ENCODE measurements around the gene PYGM. TPM values are rescaled to one million over a fixed set of nuclear protein-coding genes. Genes with fewer than 3 reads are reported as not detected.
A peak's percentile ranks its signal among the peaks of the same experiment; 100 is the strongest.

PYGM gene
- total RNA-seq, 3 donors from 2014 or later = 1.3 to 4.5 (median 3.4) TPM

- peaks cover 6 to 14% of the 10 kb centered on the region in 2 donors for H3K4me1 ChIP-seq
- H3K9me3 ChIP-seq = no peaks in the 10 kb centered on the region
- peak in 1 of 2 donors; percentile 37 for DNase-seq (ENCODE audit: low spot score in 2 of 2)
- H3K36me3 ChIP-seq = peaks cover 29% of the 10 kb centered on the region
- no peaks in the 10 kb centered on the region for H3K27me3 ChIP-seq
- peak overlapping the region; percentile 61 to 71 for H3K27ac ChIP-seq
- intact Hi-C loops (cut with DNase I; ENCODE audit: low total_unique reads) = no loop called here
- TF ChIP-seq, protein P1, sequence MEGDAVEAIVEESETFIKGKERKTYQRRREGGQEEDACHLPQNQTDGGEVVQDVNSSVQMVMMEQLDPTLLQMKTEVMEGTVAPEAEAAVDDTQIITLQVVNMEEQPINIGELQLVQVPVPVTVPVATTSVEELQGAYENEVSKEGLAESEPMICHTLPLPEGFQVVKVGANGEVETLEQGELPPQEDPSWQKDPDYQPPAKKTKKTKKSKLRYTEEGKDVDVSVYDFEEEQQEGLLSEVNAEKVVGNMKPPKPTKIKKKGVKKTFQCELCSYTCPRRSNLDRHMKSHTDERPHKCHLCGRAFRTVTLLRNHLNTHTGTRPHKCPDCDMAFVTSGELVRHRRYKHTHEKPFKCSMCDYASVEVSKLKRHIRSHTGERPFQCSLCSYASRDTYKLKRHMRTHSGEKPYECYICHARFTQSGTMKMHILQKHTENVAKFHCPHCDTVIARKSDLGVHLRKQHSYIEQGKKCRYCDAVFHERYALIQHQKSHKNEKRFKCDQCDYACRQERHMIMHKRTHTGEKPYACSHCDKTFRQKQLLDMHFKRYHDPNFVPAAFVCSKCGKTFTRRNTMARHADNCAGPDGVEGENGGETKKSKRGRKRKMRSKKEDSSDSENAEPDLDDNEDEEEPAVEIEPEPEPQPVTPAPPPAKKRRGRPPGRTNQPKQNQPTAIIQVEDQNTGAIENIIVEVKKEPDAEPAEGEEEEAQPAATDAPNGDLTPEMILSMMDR (IDR thresholded peaks at IDR 0.05) = no peak
- no peak for TF ChIP-seq POLR2A (IDR thresholded peaks at IDR 0.05)
- no peak overlapping the region for H3K4me3 ChIP-seq
Observed at GRCh38 chr11:64764040-64764611, 4.4 kb upstream of the PYGM start.

DNA sequence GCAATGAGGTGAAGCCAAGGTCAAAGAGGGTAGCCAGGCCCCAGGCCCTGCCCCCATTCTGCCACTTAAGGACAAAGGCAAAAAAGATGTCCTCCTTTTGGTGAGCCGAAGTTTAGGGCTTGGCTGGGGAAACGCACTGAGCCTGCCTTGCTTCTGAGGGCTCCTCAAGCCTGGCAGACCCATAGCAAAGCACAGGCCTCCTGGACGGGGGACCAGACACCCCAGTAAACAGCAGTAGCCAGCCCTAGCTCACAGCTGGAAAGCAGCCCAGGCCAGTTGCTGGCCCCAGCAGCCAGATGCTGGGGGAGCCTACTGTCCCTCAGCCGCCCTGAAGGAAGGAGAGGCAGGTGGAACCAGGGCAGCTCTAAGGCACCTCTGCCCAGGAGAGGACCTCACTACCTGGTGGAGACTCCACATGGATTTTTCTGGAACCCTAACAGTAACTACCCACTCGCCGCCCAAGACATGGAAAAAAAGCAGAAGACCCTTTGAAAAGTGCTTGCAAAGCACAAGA is 3.8 kb upstream of the PYGM start:
- Histone ChIP-seq H3K27ac (peak overlapping the region; percentile 61 to 71), H3K36me3 (peaks cover 26% of the 10 kb centered on the region), H3K4me1 (peaks cover 6 to 14% of the 10 kb centered on the region in 2 donors), H3K9me3 (no peaks in the 10 kb centered on the region), H3K27me3 (no peaks in the 10 kb centered on the region), H3K4me3 (no peak overlapping the region)
- TF ChIP-seq POLR2AphosphoS5 (IDR thresholded peaks at IDR 0.05) (no peak), POLR2A (IDR thresholded peaks at IDR 0.05) (no peak)
- TF ChIP-seq, protein P1 (IDR thresholded peaks at IDR 0.05) = no peak
- intact Hi-C loops (cut with DNase I; ENCODE audit: low total_unique reads) = no loop called here
- DNase-seq (ENCODE audit: low spot score in 2 of 2) = peak in 1 of 2 donors; percentile 36

DNA sequence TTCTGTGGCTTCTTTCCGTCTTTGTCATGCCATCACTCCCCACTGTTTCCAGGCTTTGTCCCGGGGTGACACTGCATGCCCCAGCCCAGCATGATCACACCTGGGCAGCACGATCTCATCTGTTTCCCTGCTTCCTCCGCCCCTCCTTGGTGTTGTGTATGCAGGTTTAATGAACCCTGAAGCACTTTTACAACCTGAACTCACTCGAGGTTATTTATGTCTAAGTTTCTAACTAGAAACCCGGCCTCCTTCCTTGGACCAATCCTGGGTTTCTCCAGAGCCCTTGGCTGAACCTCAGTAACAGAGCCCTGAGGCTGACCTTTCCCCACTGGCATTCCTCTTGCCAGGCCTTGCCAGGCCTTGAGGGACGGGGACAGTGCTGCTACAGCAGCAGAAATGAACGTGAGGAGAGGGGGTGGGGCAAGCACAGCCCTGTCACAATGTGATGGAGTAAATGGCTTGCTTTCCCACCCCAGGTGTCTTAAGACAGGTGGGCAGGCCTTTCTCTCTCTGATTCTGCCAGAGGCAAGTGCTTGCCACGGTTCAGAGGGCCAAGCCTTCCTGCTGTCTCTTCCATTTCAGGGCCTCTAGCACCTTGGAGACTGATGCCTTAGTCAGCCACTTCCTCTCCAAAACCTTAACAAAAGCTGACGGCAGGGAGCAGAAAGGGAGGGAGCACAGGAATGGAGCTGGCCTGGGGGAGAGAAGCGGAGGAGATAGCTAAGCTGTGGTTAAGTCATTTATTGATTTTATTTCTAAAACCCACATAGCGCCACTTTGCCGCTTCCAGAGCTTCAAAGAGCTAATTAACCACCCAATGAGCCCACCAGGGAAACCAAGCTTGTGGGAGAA is 3.1 kb upstream of the PYGM start:
- H3K27ac ChIP-seq = peak overlapping the region; percentile 61 to 71
- intact Hi-C loops (cut with DNase I; ENCODE audit: low total_unique reads) = no loop called here
- DNase-seq (ENCODE audit: low spot score in 2 of 2) = peak in 1 of 2 donors; percentile 17
- peaks cover 25% of the 10 kb centered on the region for H3K36me3 ChIP-seq
- H3K4me1 ChIP-seq = peaks cover 6 to 14% of the 10 kb centered on the region in 2 donors
- no peaks in the 10 kb centered on the region for H3K9me3 ChIP-seq
- TF ChIP-seq, protein P1 (IDR thresholded peaks at IDR 0.05) = no peak
- TF ChIP-seq POLR2AphosphoS5 (IDR thresholded peaks at IDR 0.05) = peak in 1 of 3 donors; percentile 15
- no peak overlapping the region for H3K4me3 ChIP-seq
- no peaks in the 10 kb centered on the region for H3K27me3 ChIP-seq

DNA sequence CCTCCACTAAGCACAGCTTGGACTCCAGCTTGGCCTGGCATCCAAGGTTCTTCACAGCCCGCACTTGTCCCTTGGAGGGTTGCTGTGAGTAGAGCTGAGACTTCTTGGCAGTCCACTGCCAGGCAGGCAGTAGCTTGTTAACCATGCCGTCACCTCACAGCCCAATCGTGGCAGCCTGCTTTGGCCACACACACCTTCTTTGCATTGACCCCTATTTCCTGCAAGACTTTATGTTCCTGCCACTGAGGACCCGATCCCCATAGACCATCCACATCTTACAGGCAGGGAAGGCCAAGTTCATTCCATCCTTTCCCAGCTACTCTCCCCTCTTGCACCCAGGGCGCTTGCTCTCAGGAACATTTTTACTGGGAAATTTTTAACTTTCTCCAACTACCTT is 2.5 kb upstream of the PYGM start:
- intact Hi-C loops (cut with DNase I; ENCODE audit: low total_unique reads) = no loop called here
- Histone ChIP-seq H3K9me3 (no peaks in the 10 kb centered on the region), H3K4me1 (peaks cover 6 to 14% of the 10 kb centered on the region in 2 donors), H3K4me3 (no peak overlapping the region), H3K27ac (peak overlapping the region; percentile 61 to 71), H3K27me3 (no peaks in the 10 kb centered on the region), H3K36me3 (peaks cover 19% of the 10 kb centered on the region)
- TF ChIP-seq POLR2A (IDR thresholded peaks at IDR 0.05) = no peak
- no peak for TF ChIP-seq POLR2AphosphoS5 (IDR thresholded peaks at IDR 0.05)
- TF ChIP-seq, protein P1 (IDR thresholded peaks at IDR 0.05) = no peak
- no peak for DNase-seq (ENCODE audit: low spot score in 2 of 2)
